ENCODE measurements around the gene KSR2. TPM values are rescaled to one million over a fixed set of nuclear protein-coding genes. Genes with fewer than 3 reads are reported as not detected.

KSR2 gene
- total RNA-seq, 1 donor from 2014 or later = 0.30 TPM

GRCh38 chr12:117593815-117594400, 374.9 kb downstream of the KSR2 start:
- H3K4me1 ChIP-seq = peaks cover 4% of the 10 kb centered on the region
- H3K27ac Mint-ChIP-seq = no peak overlapping the region
- no peaks in the 10 kb centered on the region for H3K36me3 Mint-ChIP-seq
- H3K9ac ChIP-seq = no peak overlapping the region
- H4K20me1 ChIP-seq (ENCODE audit: low read depth) = no peaks in the 10 kb centered on the region
- TF ChIP-seq EZH2 (IDR thresholded peaks at IDR 0.05) = no peak
- no peak for TF ChIP-seq CTCF (IDR thresholded peaks at IDR 0.05)
- TF ChIP-seq EZH2phosphoT487 (IDR thresholded peaks at IDR 0.05) = no peak
- H3K27ac ChIP-seq = no peak overlapping the region
- H3K27me3 Mint-ChIP-seq (ENCODE audit: insufficient read depth, low read depth) = no peaks in the 10 kb centered on the region
- no peaks in the 10 kb centered on the region for H3K27me3 ChIP-seq
- H3K79me2 ChIP-seq (ENCODE audit: low read depth) = no peaks in the 10 kb centered on the region
- H3K4me1 Mint-ChIP-seq = no peaks in the 10 kb centered on the region
- H3K4me2 ChIP-seq = no peak overlapping the region
- no peaks in the 10 kb centered on the region for H3K9me3 ChIP-seq (ENCODE audit: low read depth)
- no peak overlapping the region for H3K4me3 Mint-ChIP-seq
- no peak overlapping the region for H2AFZ ChIP-seq (replicated peaks)
- peaks cover 4% of the 10 kb centered on the region for H3K9me3 Mint-ChIP-seq
- no peak overlapping the region for H3K4me3 ChIP-seq
- H3F3A ChIP-seq (ENCODE audit: low read depth) = no peaks in the 10 kb centered on the region
- H3K36me3 ChIP-seq = no peaks in the 10 kb centered on the region
- DNase-seq (ENCODE audit: low spot score) = peak; percentile 8

- no peak overlapping the region for H3K4me2 ChIP-seq
- H3F3A ChIP-seq (ENCODE audit: low read depth) = no peaks in the 10 kb centered on the region
- H3K4me1 ChIP-seq = peaks cover 4% of the 10 kb centered on the region
- Mint-ChIP-seq H3K4me3 (no peak overlapping the region), H3K27ac (no peak overlapping the region), H3K9me3 (peaks cover 4% of the 10 kb centered on the region), H3K27me3 (ENCODE audit: insufficient read depth, low read depth) (no peaks in the 10 kb centered on the region), H3K36me3 (no peaks in the 10 kb centered on the region), H3K4me1 (no peaks in the 10 kb centered on the region)
- no peak for DNase-seq (ENCODE audit: low spot score)
- TF ChIP-seq EZH2phosphoT487 (IDR thresholded peaks at IDR 0.05) (no peak), EZH2 (IDR thresholded peaks at IDR 0.05) (no peak), CTCF (IDR thresholded peaks at IDR 0.05) (no peak)
- H3K4me3 ChIP-seq = no peak overlapping the region
- H3K27ac ChIP-seq = no peak overlapping the region
- no peaks in the 10 kb centered on the region for H3K79me2 ChIP-seq (ENCODE audit: low read depth)
- H2AFZ ChIP-seq (replicated peaks) = no peak overlapping the region
- no peaks in the 10 kb centered on the region for H4K20me1 ChIP-seq (ENCODE audit: low read depth)
- no peak overlapping the region for H3K9ac ChIP-seq
- H3K9me3 ChIP-seq (ENCODE audit: low read depth) = no peaks in the 10 kb centered on the region
- no peaks in the 10 kb centered on the region for H3K27me3 ChIP-seq
- no peaks in the 10 kb centered on the region for H3K36me3 ChIP-seq
These were observed 376.0 kb downstream of the KSR2 start for GRCh38 chr12:117592588-117593305.

- no peak overlapping the region for H3K27ac ChIP-seq
- Mint-ChIP-seq H3K4me3 (no peak overlapping the region), H3K27ac (no peak overlapping the region), H3K27me3 (ENCODE audit: insufficient read depth, low read depth) (no peaks in the 10 kb centered on the region), H3K9me3 (peaks cover 4% of the 10 kb centered on the region), H3K36me3 (no peaks in the 10 kb centered on the region), H3K4me1 (no peaks in the 10 kb centered on the region)
- H3K4me1 ChIP-seq = peaks cover 4% of the 10 kb centered on the region
- H3K36me3 ChIP-seq = no peaks in the 10 kb centered on the region
- H3K79me2 ChIP-seq (ENCODE audit: low read depth) = no peaks in the 10 kb centered on the region
- H3K4me3 ChIP-seq = no peak overlapping the region
- peak; percentile 35 for TF ChIP-seq CTCF (IDR thresholded peaks at IDR 0.05)
- TF ChIP-seq EZH2 (IDR thresholded peaks at IDR 0.05) = no peak
- H2AFZ ChIP-seq (replicated peaks) = no peak overlapping the region
- DNase-seq (ENCODE audit: low spot score) = peak; percentile 23
- no peaks in the 10 kb centered on the region for H3F3A ChIP-seq (ENCODE audit: low read depth)
- no peaks in the 10 kb centered on the region for H3K27me3 ChIP-seq
- no peak overlapping the region for H3K9ac ChIP-seq
- H4K20me1 ChIP-seq (ENCODE audit: low read depth) = no peaks in the 10 kb centered on the region
- no peaks in the 10 kb centered on the region for H3K9me3 ChIP-seq (ENCODE audit: low read depth)
- H3K4me2 ChIP-seq = no peak overlapping the region
These were observed 377.8 kb downstream of the KSR2 start for GRCh38 chr12:117590999-117591398.
